ENCODE results near the gene URB2. TPM values are rescaled to one million over a fixed set of nuclear protein-coding genes. Genes with fewer than 3 reads are reported as not detected.

The URB2 gene
- total and polyA plus RNA-seq, 2 experiments from 2014 or later: 7.6 to 44.3 TPM

DNA sequence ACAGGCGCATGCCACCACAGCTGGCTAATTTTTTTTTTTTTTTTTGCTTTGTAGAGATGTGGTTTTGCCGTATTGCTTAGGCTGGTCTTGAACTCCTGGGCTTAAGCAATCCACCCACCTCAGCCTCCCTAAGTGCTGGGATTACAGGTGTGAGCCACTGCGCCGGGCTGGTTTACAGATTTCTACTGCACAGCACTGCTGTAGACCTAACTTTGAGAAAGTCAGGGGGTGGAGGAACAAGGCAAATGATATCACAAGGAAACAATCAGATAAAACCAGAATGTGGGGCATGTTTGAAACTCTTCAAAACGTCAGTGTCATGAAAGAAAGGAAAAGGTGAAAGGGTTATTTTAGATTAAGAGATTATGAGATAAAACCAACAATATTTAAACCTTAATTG is 45.3 kb downstream of the URB2 start (continued):
- TF ChIP-seq, protein P1, sequence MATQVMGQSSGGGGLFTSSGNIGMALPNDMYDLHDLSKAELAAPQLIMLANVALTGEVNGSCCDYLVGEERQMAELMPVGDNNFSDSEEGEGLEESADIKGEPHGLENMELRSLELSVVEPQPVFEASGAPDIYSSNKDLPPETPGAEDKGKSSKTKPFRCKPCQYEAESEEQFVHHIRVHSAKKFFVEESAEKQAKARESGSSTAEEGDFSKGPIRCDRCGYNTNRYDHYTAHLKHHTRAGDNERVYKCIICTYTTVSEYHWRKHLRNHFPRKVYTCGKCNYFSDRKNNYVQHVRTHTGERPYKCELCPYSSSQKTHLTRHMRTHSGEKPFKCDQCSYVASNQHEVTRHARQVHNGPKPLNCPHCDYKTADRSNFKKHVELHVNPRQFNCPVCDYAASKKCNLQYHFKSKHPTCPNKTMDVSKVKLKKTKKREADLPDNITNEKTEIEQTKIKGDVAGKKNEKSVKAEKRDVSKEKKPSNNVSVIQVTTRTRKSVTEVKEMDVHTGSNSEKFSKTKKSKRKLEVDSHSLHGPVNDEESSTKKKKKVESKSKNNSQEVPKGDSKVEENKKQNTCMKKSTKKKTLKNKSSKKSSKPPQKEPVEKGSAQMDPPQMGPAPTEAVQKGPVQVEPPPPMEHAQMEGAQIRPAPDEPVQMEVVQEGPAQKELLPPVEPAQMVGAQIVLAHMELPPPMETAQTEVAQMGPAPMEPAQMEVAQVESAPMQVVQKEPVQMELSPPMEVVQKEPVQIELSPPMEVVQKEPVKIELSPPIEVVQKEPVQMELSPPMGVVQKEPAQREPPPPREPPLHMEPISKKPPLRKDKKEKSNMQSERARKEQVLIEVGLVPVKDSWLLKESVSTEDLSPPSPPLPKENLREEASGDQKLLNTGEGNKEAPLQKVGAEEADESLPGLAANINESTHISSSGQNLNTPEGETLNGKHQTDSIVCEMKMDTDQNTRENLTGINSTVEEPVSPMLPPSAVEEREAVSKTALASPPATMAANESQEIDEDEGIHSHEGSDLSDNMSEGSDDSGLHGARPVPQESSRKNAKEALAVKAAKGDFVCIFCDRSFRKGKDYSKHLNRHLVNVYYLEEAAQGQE (IDR thresholded peaks at IDR 0.05; ENCODE audit: unreplicated experiment): no peak

DNA sequence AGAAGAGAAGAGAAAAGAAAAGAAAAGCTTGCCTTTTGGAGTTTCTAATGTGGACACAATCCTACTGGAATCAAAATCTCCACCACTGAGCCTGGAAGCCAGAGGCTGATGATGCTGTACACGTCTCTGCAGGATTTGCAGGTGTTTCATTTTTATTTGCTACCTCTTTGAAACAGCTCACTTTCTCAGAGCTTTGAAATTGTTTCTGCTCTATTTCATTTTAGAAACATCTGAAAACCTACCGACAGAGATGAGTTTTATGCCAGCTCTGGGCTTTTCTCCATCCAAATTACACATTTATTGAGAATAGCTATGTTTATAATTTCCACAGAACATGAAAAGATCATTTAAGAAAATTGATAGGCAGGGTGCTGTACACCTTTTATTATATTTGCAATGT is 46.2 kb downstream of the URB2 start:
- H3K36me3 ChIP-seq (ENCODE audit: insufficient read depth): no peaks in the 10 kb centered on the region
- no peak overlapping the region for H3K27ac ChIP-seq (ENCODE audit: low read depth)
- no peaks in the 10 kb centered on the region for H3K79me2 ChIP-seq (replicated peaks; ENCODE audit: insufficient read depth)
- H3K27me3 ChIP-seq (ENCODE audit: insufficient read depth): no peaks in the 10 kb centered on the region
- Mint-ChIP-seq H3K4me1 (no peaks in the 10 kb centered on the region; the same call in 2 of the 3 replicates), H3K9me3 (no peaks in the 10 kb centered on the region), H3K4me3 (no peak overlapping the region), H3K27me3 (ENCODE audit: insufficient read depth, low read depth, poor library complexity) (peaks cover under 1% of the 10 kb centered on the region), H3K27ac (no peak overlapping the region), H3K36me3 (ENCODE audit: low read depth) (no peaks in the 10 kb centered on the region)
- H3K4me1 ChIP-seq (ENCODE audit: insufficient read depth): no peaks in the 10 kb centered on the region
- ATAC-seq: no peak
- H3F3A ChIP-seq (replicated peaks; ENCODE audit: low read depth): no peaks in the 10 kb centered on the region
- no peak for DNase-seq (ENCODE audit: low spot score)
- no peaks in the 10 kb centered on the region for H4K20me1 ChIP-seq (replicated peaks; ENCODE audit: insufficient read depth)
- no peak overlapping the region for H3K4me2 ChIP-seq
- no peaks in the 10 kb centered on the region for H3K9me2 ChIP-seq (ENCODE audit: insufficient read depth)
- no peak overlapping the region for H3K4me3 ChIP-seq
- no peak overlapping the region for H2AFZ ChIP-seq
- TF ChIP-seq, protein P1 (IDR thresholded peaks at IDR 0.05; ENCODE audit: unreplicated experiment): no peak
- TF ChIP-seq POLR2AphosphoS5 (IDR thresholded peaks at IDR 0.05; ENCODE audit: low read depth) (no peak), CREB1 (CRISPR knock-in tag; IDR thresholded peaks at IDR 0.05; ENCODE audit: low read depth) (no peak), NANOG (IDR thresholded peaks at IDR 0.05; ENCODE audit: borderline replicate concordance) (no peak), ZNF331 (CRISPR knock-in tag; IDR thresholded peaks at IDR 0.05; ENCODE audit: low read depth) (no peak), EZH2 (IDR thresholded peaks at IDR 0.05; ENCODE audit: low read depth, unreplicated experiment) (no peak), STAT1 (IDR thresholded peaks at IDR 0.05; ENCODE audit: unreplicated experiment) (no peak), EZH2phosphoT487 (IDR thresholded peaks at IDR 0.05; ENCODE audit: unreplicated experiment) (no peak), ZNF114 (CRISPR knock-in tag; IDR thresholded peaks at IDR 0.05) (no peak), JUNB (IDR thresholded peaks at IDR 0.05; ENCODE audit: unreplicated experiment) (no peak)
- TF ChIP-seq, protein P2, sequence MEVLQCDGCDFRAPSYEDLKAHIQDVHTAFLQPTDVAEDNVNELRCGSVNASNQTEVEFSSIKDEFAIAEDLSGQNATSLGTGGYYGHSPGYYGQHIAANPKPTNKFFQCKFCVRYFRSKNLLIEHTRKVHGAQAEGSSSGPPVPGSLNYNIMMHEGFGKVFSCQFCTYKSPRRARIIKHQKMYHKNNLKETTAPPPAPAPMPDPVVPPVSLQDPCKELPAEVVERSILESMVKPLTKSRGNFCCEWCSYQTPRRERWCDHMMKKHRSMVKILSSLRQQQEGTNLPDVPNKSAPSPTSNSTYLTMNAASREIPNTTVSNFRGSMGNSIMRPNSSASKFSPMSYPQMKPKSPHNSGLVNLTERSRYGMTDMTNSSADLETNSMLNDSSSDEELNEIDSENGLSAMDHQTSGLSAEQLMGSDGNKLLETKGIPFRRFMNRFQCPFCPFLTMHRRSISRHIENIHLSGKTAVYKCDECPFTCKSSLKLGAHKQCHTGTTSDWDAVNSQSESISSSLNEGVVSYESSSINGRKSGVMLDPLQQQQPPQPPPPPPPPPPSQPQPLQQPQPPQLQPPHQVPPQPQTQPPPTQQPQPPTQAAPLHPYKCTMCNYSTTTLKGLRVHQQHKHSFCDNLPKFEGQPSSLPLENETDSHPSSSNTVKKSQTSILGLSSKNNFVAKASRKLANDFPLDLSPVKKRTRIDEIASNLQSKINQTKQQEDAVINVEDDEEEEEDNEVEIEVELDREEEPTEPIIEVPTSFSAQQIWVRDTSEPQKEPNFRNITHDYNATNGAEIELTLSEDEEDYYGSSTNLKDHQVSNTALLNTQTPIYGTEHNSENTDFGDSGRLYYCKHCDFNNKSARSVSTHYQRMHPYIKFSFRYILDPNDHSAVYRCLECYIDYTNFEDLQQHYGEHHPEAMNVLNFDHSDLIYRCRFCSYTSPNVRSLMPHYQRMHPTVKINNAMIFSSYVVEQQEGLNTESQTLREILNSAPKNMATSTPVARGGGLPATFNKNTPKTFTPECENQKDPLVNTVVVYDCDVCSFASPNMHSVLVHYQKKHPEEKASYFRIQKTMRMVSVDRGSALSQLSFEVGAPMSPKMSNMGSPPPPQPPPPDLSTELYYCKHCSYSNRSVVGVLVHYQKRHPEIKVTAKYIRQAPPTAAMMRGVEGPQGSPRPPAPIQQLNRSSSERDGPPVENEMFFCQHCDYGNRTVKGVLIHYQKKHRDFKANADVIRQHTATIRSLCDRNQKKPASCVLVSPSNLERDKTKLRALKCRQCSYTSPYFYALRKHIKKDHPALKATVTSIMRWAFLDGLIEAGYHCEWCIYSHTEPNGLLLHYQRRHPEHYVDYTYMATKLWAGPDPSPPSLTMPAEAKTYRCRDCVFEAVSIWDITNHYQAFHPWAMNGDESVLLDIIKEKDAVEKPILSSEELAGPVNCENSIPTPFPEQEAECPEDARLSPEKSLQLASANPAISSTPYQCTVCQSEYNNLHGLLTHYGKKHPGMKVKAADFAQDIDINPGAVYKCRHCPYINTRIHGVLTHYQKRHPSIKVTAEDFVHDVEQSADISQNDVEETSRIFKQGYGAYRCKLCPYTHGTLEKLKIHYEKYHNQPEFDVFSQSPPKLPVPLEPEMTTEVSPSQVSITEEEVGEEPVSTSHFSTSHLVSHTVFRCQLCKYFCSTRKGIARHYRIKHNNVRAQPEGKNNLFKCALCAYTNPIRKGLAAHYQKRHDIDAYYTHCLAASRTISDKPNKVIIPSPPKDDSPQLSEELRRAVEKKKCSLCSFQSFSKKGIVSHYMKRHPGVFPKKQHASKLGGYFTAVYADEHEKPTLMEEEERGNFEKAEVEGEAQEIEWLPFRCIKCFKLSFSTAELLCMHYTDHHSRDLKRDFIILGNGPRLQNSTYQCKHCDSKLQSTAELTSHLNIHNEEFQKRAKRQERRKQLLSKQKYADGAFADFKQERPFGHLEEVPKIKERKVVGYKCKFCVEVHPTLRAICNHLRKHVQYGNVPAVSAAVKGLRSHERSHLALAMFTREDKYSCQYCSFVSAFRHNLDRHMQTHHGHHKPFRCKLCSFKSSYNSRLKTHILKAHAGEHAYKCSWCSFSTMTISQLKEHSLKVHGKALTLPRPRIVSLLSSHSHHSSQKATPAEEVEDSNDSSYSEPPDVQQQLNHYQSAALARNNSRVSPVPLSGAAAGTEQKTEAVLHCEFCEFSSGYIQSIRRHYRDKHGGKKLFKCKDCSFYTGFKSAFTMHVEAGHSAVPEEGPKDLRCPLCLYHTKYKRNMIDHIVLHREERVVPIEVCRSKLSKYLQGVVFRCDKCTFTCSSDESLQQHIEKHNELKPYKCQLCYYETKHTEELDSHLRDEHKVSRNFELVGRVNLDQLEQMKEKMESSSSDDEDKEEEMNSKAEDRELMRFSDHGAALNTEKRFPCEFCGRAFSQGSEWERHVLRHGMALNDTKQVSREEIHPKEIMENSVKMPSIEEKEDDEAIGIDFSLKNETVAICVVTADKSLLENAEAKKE (CRISPR knock-in tag; IDR thresholded peaks at IDR 0.05): no peak
- TF ChIP-seq, protein P3, sequence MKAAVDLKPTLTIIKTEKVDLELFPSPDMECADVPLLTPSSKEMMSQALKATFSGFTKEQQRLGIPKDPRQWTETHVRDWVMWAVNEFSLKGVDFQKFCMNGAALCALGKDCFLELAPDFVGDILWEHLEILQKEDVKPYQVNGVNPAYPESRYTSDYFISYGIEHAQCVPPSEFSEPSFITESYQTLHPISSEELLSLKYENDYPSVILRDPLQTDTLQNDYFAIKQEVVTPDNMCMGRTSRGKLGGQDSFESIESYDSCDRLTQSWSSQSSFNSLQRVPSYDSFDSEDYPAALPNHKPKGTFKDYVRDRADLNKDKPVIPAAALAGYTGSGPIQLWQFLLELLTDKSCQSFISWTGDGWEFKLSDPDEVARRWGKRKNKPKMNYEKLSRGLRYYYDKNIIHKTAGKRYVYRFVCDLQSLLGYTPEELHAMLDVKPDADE (IDR thresholded peaks at IDR 0.05): no peak
